Right lobe of liver (tissue), 4 donors: ENCODE data around the gene MS4A7.

Source experiments
- POLR2A ChIP-seq: fragments of 450-650 bp; IDR thresholded peaks from one replicate; pipeline ENCODE4 v1.6.1; 2017; ENCODE audit warnings: antibody characterized with exemption, mild to moderate bottlenecking
- TF ChIP-seq, protein P1 (sequence below), 4 donors: fragments of 200-600 bp in 3 of 4; fragments of 450-650 bp in 1 of 4; IDR thresholded peaks; one replicate each; pipeline versions ENCODE4 v1.5.1 to v1.8.0; 2016 to 2022; ENCODE audit warnings: antibody characterized with exemption in 4 of 4, mild to moderate bottlenecking in 2 of 4
- donor health status: DM: no; HTN: no; CAD: no.
- donor health status: DM: no; HTN: no; CAD: no.
- donor health status: DM: no; HTN: yes; CAD: no.

DNA sequence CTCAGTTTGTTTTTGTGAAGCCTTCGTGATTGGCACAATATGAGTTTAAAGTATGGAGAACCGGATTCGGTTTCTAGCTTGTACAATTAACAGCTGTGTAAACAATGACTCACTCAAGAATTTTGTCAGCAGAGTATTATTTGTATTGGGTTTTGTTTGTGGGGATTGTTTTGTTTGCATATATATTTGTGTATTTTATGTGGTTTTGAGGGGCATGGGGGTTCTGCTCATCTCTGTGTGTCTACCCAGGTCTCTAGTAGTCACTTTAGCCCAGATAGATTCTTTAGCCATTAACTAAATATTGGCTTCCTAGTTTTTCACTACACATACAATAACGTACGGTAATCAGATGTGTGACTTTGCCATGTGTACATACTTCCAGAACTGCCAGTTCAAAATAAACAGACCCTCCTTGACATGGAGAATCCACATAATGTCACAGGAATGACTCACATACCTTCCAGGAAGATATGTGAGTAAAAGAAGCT is 7.5 kb upstream of the MS4A7 start:
- TF ChIP-seq, protein P1, sequence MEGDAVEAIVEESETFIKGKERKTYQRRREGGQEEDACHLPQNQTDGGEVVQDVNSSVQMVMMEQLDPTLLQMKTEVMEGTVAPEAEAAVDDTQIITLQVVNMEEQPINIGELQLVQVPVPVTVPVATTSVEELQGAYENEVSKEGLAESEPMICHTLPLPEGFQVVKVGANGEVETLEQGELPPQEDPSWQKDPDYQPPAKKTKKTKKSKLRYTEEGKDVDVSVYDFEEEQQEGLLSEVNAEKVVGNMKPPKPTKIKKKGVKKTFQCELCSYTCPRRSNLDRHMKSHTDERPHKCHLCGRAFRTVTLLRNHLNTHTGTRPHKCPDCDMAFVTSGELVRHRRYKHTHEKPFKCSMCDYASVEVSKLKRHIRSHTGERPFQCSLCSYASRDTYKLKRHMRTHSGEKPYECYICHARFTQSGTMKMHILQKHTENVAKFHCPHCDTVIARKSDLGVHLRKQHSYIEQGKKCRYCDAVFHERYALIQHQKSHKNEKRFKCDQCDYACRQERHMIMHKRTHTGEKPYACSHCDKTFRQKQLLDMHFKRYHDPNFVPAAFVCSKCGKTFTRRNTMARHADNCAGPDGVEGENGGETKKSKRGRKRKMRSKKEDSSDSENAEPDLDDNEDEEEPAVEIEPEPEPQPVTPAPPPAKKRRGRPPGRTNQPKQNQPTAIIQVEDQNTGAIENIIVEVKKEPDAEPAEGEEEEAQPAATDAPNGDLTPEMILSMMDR (IDR thresholded peaks at IDR 0.05) = no peak
- no peak for TF ChIP-seq POLR2A
